ENCODE data around the gene PPP4R1.

DNA sequence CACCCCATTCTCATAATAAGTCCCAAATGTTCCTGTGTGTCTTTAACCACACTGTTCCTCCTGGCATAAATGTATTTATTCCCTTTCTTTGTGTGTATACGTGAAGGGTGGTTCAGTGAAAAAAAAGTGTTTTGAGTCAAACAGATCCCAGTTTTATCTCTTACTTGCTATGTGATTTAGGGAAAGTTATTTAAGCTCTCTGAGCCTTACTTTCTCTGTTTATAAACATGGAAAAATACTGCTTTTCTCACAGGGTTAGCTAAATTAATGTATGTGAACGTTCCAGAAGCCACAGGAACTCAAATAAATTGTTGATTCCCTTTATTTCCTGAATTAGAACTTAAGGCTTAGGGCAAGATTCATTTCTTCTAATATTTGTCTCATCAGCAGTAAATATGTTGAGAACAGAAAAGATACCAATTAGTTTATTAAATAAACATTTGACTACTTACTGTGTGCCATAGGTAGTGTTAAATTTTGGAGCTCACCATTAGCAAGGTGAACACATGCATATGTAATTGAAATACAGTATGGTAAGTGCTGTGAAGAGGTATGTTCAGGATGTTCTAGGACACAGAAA lies 105.8 kb downstream of the PPP4R1 start:
- TF ChIP-seq POLR2A (IDR thresholded peaks at IDR 0.05) (no peak), CTCF (IDR thresholded peaks at IDR 0.05) (no peak)

Data from esophagus squamous epithelium (tissue), 4 donors.